K562 (cell line): ENCODE data around the gene COP1.

Experiments
- CTCF ChIP-seq, 3 experiments: IDR thresholded peaks in 2 of 3; conservative IDR thresholded peaks in 1 of 3; 2 replicates each; pipeline ENCODE4 v1.5.1; 2011 to 2012; ENCODE audit warnings: low read length in 3 of 3, mild to moderate bottlenecking in 3 of 3, control low read depth in 2 of 3, improper control_type of control experiment in 1 of 3, inconsistent platforms in 1 of 3, low read depth in 1 of 3, mixed read lengths in 1 of 3, moderate library complexity in 1 of 3; ENCODE audit not compliant: insufficient read depth in 2 of 3
- ELK1 ChIP-seq: sonication (generic); formaldehyde crosslinking; IDR thresholded peaks from 2 replicates; pipeline ENCODE4 v1.8.1; 2022; ENCODE audit warnings: missing genetic modification reagents
- EZH2 ChIP-seq: IDR thresholded peaks from 2 replicates; pipeline ENCODE4 v1.6.1; 2012; ENCODE audit warnings: low read depth, mild to moderate bottlenecking, inconsistent platforms, low read length, borderline replicate concordance
- FOXJ2 ChIP-seq: fragments of 200-800 bp; sonication (Bioruptor generic); IDR thresholded peaks from 2 replicates; pipeline ENCODE4 v1.6.1; 2016; ENCODE audit warnings: missing genetic modification characterization, missing compliant biosample characterization
- MTA1 ChIP-seq: fragments of 450-650 bp; IDR thresholded peaks from 2 replicates; pipeline ENCODE4 v1.6.1; 2017; ENCODE audit warnings: borderline replicate concordance
- NCOA1 ChIP-seq: fragments of 450-650 bp; IDR thresholded peaks from 2 replicates; pipeline ENCODE4 v1.6.1; 2016; ENCODE audit warnings: low read depth
- NR2C2 ChIP-seq, 2 experiments: fragments of 200-800 bp in 1 of 2; sonication (Bioruptor generic) in 1 of 2; sonication (generic) in 1 of 2; formaldehyde crosslinking in 1 of 2; IDR thresholded peaks; 2 replicates each; pipeline versions ENCODE4 v1.6.1 to v1.8.0; 2016 to 2022; ENCODE audit warnings: mild to moderate bottlenecking in 1 of 2, missing compliant biosample characterization in 1 of 2, missing genetic modification characterization in 1 of 2, missing genetic modification reagents in 1 of 2
- PHF20 ChIP-seq: fragments of 450-650 bp; IDR thresholded peaks from 2 replicates; pipeline ENCODE4 v1.6.1; 2018; ENCODE audit not compliant: partially characterized antibody
- POLR2A ChIP-seq: fragments of 450-650 bp; conservative IDR thresholded peaks from 2 replicates; pipeline ENCODE4 v1.6.1; 2016
- USF2 ChIP-seq: sonication (generic); formaldehyde crosslinking; IDR thresholded peaks from 2 replicates; pipeline ENCODE4 v1.5.0; 2020; ENCODE audit warnings: missing genetic modification reagents
- ZNF134 ChIP-seq: fragments of 250-450 bp; sonication (Bioruptor Pico); conservative IDR thresholded peaks from 2 replicates; pipeline ENCODE4 v1.4.0; 2020
- ZNF274 ChIP-seq: IDR thresholded peaks from 2 replicates; pipeline ENCODE4 v1.6.1; 2011; ENCODE audit warnings: low read depth, mild to moderate bottlenecking, low read length, moderate library complexity, borderline replicate concordance
- ZNF395 ChIP-seq: fragments of 200-800 bp; sonication (Bioruptor generic); IDR thresholded peaks from 2 replicates; pipeline ENCODE4 v1.6.1; 2017; ENCODE audit warnings: missing genetic modification characterization, missing compliant biosample characterization

- TF ChIP-seq ZNF395 (no peak), POLR2A (no peak), FOXJ2 (tag) (no peak), CTCF (IDR thresholded peaks at IDR 0.05 in 2 of 3, conservative IDR thresholded peaks at IDR 0.05 in 1 of 3; ENCODE audit: insufficient read depth in 2 of 3, low read depth in 1 of 3, low read length in 3 of 3) (no peak), USF2 (CRISPR knock-in tag) (no peak), MTA1 (no peak), ZNF134 (CRISPR knock-in tag) (no peak), EZH2 (no peak), PHF20 (no peak), ELK1 (CRISPR knock-in tag) (no peak), NCOA1 (no peak), NR2C2 (CRISPR knock-in tag; IDR thresholded peaks at IDR 0.05) (no peak), NR2C2 (tag; IDR thresholded peaks at IDR 0.05) (no peak), ZNF274 (no peak)
These were observed 304.8 kb downstream of the COP1 start for GRCh38 chr1:175902281-175902680.
